ENCODE data around the gene ZNF579.
"Not testable (repeated sequence)": the region's sequence is repeated elsewhere in the genome, so short reads cannot be mapped to it uniquely, and the experiment has no call there.

The ZNF579 gene

DNA sequence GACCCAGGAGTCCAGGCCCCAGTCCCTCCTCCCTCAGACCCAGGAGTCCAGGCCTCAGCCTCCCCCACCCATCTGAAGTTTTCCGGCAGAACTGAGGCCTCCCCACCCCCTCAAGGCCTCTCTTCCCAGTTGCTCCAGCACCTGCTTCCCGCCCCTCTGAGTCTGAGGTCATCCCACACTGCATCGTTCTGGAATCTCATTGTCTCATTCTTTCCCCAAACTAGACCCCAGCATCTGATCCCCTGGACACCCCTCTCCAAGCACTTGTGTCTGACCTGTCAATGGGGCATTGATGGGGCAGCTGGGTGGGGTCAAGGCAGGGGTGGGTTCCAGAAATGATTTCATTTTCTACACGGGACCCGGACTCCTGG, 42.9 kb downstream of the ZNF579 start:
- TF ChIP-seq TAF1 (IDR thresholded peaks at IDR 0.05; ENCODE audit: low read depth, low read length) (no peak), POLR2AphosphoS5 (IDR thresholded peaks at IDR 0.05; ENCODE audit: low read depth, low read length) (no peak), POLR2A (IDR thresholded peaks at IDR 0.05; ENCODE audit: low read depth, low read length) (no peak), SPI1 (IDR thresholded peaks at IDR 0.05; ENCODE audit: low read depth, low read length) (no peak), PAX5 (IDR thresholded peaks at IDR 0.05; ENCODE audit: insufficient read depth, low read length, severe bottlenecking) (no peak), POU2F2 (IDR thresholded peaks at IDR 0.05; ENCODE audit: low read depth, low read length) (no peak)
- DNase-seq (ENCODE audit: insufficient read length, low spot score) (no peak), FAIRE-seq (no peak)

DNA sequence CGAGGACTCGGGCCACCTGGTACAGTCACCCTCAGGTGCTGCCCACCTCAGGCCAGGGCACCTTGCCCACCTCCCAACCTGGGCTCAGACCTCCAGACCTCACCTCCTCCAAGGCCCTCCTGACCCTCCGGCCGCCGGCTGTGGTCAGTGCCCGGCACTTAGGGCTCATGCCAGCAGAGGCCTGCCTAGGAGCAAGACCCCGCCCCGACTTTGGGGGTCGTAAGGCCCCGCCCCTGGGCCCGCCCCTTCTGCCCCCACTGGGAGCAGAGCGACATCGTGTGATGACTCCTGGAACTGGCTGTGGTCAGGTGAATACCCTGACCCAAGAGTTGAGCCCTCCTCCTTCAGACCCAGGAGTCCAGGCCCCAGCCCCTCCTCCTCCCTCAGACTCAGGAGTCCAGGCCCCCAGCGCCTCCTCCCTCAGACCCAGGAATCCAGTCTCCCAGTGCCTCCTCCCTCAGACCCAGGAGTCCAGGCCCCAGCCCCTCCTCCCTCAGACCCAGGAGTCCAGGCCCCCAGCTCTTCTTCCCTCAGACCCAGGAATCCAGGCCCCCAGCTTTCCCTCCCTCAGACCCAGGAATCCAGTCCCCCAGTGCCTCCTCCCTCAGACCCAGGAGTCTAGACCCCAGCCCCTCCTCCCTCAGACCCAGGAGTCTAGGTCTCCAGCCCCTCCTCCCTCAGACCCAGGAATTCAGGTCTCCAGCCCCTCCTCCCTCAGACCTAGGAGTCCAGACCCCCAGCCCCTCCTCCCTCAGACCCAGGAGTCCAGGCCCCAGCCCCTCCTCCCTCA, 43.5 kb downstream of the ZNF579 start, which contains the start of gene SBK2:
SBK2 (minus strand) TSS at position 183 of the 790 bp plus-strand sequence. CDS start 839 bp downstream, outside the sequence.
- TF ChIP-seq POLR2AphosphoS5 (IDR thresholded peaks at IDR 0.05; ENCODE audit: low read depth, low read length) (no peak), SPI1 (IDR thresholded peaks at IDR 0.05; ENCODE audit: low read depth, low read length) (no peak), TAF1 (IDR thresholded peaks at IDR 0.05; ENCODE audit: low read depth, low read length) (no peak), POU2F2 (IDR thresholded peaks at IDR 0.05; ENCODE audit: low read depth, low read length) (no peak), PAX5 (IDR thresholded peaks at IDR 0.05; ENCODE audit: insufficient read depth, low read length, severe bottlenecking) (no peak), POLR2A (IDR thresholded peaks at IDR 0.05; ENCODE audit: low read depth, low read length) (no peak)
- no peak for DNase-seq (ENCODE audit: insufficient read length, low spot score)
- FAIRE-seq: no peak

DNA sequence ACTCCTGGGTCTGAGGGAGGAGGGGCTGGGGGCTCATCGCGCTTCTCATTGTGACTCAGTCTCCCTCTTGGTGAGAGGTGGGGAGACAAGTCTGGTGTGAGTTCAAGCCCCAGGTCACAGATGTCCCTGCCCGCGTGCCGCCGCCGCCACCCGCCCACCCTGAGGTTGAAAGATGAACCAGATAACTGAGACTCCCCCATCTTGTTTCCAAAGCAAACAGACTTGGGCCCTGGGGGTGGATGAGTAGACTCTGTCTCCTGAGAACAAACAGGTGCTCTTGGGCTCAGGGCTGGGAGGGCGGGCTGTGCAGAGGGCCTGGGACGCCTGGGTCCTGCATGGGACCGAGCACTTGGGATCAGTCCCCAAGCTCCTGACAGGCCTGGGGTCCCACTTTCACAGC, 44.3 kb downstream of the ZNF579 start:
- no peak for DNase-seq (ENCODE audit: insufficient read length, low spot score)
- FAIRE-seq: no peak
- no peak for TF ChIP-seq POLR2A (IDR thresholded peaks at IDR 0.05; ENCODE audit: low read depth, low read length)
- no peak for TF ChIP-seq TAF1 (IDR thresholded peaks at IDR 0.05; ENCODE audit: low read depth, low read length)
- TF ChIP-seq POU2F2 (IDR thresholded peaks at IDR 0.05; ENCODE audit: low read depth, low read length): no peak
- no peak for TF ChIP-seq PAX5 (IDR thresholded peaks at IDR 0.05; ENCODE audit: insufficient read depth, low read length, severe bottlenecking)
- no peak for TF ChIP-seq POLR2AphosphoS5 (IDR thresholded peaks at IDR 0.05; ENCODE audit: low read depth, low read length)
- TF ChIP-seq SPI1 (IDR thresholded peaks at IDR 0.05; ENCODE audit: low read depth, low read length): no peak

DNA sequence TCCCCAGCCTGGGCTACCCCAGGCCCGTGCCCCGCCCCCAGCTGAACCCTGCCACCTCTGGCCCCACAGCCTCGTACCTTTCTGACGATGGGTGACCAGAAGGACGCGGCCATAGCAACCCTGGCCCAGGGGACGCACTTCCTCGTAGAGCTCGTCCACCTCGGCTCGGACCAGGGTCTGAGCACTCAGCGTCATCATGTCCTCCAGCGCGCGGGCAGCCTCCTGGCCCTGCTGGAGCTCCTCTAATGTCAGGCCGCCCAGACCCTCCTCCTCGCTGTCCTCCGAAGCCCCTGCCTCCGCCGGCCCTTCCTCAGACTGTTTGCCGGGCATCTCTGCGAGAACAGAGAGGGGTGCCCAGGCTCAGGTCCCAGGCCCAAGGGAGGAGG, 44.7 kb downstream of the ZNF579 start:
- no peak for FAIRE-seq
- TF ChIP-seq POU2F2 (IDR thresholded peaks at IDR 0.05; ENCODE audit: low read depth, low read length) (no peak), POLR2A (IDR thresholded peaks at IDR 0.05; ENCODE audit: low read depth, low read length) (no peak), TAF1 (IDR thresholded peaks at IDR 0.05; ENCODE audit: low read depth, low read length) (no peak), POLR2AphosphoS5 (IDR thresholded peaks at IDR 0.05; ENCODE audit: low read depth, low read length) (no peak), PAX5 (IDR thresholded peaks at IDR 0.05; ENCODE audit: insufficient read depth, low read length, severe bottlenecking) (no peak), SPI1 (IDR thresholded peaks at IDR 0.05; ENCODE audit: low read depth, low read length) (no peak)
- DNase-seq (ENCODE audit: insufficient read length, low spot score): no peak

DNA sequence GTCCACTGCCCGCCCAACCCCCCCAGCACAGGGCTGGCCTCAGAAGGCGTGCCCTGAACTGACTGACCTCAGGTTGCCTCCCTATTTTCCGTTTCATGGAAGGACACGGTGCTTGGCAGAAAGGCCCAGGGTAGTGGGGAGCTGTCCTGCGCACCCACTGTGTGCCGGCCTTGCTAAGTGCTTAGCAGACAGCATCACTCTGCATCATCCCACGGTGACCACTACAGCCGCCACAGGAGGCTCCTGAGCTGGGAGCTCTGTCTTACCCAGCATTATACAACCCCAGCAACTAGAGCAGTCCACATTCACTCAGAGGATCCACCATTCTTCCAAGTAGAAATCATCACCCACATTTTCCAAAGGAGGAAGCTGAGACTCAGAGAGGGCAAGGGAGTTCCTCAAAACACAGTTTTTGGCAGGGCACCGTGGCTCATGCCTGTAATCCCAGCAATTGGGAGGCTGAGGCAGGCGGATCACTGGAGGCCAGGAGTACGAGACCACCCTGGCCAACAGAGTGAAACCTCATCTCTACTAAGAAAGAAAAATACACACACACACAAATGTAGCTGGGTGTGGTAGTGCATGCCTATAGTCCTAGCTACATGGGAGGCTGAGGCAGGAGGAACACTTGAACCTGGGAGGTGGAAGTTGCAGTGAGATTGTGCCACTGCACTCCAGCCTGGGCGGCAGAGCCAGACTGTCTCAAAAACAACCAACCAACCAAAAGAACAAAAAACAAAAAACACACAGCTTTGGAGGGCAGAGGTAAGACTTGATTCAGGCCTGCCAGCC, 45.3 kb downstream of the ZNF579 start:
- no peak for TF ChIP-seq POU2F2 (IDR thresholded peaks at IDR 0.05; ENCODE audit: low read depth, low read length)
- DNase-seq (ENCODE audit: insufficient read length, low spot score) (no peak), FAIRE-seq (no peak)

DNA sequence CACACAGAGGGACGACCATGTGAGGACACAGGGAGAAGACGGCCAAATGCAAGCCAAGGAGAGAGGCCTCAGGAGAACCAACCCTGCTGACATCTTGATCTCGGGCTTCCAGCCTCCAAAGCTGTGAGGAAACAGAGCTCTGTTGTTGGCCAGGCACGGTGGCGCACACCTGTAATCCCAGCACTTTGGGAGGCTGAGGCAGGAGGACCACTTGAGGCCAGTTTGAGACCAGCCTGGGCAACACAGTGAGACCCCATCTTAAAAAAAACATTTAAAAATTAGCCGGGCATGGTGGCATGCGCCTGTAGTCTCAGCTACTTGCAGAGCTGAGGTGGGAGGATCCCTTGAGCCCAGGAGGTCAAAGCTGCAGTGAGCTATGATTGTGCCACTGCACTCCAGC, 46.4 kb downstream of the ZNF579 start:
- DNase-seq (ENCODE audit: insufficient read length, low spot score); FAIRE-seq: not testable (repeated sequence)

DNA sequence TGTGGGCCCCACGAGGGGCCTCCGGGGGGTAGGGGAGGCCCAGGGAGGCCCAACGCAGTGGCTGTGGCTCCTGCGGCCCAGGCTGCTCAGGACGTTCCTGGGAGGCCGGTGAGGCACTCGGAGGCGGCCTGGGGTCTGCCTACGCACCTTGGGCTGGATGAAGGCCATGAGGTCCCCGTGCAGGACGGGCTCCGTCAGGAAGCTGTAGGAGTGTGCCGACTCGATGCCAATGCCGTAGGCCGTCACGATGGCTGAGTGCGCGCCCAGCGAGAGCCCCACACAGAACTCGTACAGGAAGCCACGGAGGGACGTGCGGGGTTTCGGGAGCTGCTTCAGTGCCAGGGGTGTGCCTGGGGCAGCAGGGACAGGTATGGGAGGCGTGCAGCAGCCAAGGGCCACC, 49.7 kb downstream of the ZNF579 start:
- TF ChIP-seq POU2F2 (IDR thresholded peaks at IDR 0.05; ENCODE audit: low read depth, low read length): no peak
- no peak for TF ChIP-seq PAX5 (IDR thresholded peaks at IDR 0.05; ENCODE audit: insufficient read depth, low read length, severe bottlenecking)
- no peak for TF ChIP-seq POLR2AphosphoS5 (IDR thresholded peaks at IDR 0.05; ENCODE audit: low read depth, low read length)
- no peak for TF ChIP-seq TAF1 (IDR thresholded peaks at IDR 0.05; ENCODE audit: low read depth, low read length)
- TF ChIP-seq POLR2A (IDR thresholded peaks at IDR 0.05; ENCODE audit: low read depth, low read length): no peak
- TF ChIP-seq SPI1 (IDR thresholded peaks at IDR 0.05; ENCODE audit: low read depth, low read length): no peak
- DNase-seq (ENCODE audit: insufficient read length, low spot score) (no peak), FAIRE-seq (no peak)

DNA sequence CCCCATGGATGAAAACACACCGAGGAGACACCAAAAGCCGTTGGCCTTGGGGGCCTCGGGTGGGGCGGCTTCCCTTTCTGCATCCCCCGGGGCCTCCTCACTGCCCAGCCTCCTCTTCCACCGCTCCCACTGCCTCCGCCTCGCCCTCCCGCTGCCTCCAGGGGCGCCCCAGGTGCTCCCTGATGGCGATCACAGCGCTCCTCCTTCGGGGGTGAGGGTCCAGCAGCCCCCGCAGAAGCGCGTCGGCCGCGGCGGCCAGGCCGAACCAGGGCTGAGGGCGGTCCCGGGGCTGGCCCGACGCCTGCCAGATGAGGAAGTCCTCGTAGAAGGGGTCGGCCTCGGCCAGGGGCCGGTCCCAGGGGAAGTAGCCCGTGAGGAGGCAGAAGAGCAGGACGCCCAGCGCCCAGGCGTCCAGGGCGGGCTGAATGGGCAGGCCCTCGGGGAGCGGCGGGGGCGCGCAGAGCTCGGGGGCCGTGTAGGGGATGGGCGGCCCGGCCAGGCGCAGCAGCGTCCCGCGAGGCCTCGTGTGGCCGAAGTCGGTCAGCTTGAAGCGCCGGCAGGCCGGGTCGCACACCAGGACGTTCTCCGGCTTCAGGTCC, 50.9 kb downstream of the ZNF579 start:
- DNase-seq (ENCODE audit: insufficient read length, low spot score) (no peak), FAIRE-seq (no peak)
- TF ChIP-seq POLR2AphosphoS5 (IDR thresholded peaks at IDR 0.05; ENCODE audit: low read depth, low read length) (no peak), POLR2A (IDR thresholded peaks at IDR 0.05; ENCODE audit: low read depth, low read length) (no peak), PAX5 (IDR thresholded peaks at IDR 0.05; ENCODE audit: insufficient read depth, low read length, severe bottlenecking) (no peak), SPI1 (IDR thresholded peaks at IDR 0.05; ENCODE audit: low read depth, low read length) (no peak), POU2F2 (IDR thresholded peaks at IDR 0.05; ENCODE audit: low read depth, low read length) (no peak), TAF1 (IDR thresholded peaks at IDR 0.05; ENCODE audit: low read depth, low read length) (no peak)

DNA sequence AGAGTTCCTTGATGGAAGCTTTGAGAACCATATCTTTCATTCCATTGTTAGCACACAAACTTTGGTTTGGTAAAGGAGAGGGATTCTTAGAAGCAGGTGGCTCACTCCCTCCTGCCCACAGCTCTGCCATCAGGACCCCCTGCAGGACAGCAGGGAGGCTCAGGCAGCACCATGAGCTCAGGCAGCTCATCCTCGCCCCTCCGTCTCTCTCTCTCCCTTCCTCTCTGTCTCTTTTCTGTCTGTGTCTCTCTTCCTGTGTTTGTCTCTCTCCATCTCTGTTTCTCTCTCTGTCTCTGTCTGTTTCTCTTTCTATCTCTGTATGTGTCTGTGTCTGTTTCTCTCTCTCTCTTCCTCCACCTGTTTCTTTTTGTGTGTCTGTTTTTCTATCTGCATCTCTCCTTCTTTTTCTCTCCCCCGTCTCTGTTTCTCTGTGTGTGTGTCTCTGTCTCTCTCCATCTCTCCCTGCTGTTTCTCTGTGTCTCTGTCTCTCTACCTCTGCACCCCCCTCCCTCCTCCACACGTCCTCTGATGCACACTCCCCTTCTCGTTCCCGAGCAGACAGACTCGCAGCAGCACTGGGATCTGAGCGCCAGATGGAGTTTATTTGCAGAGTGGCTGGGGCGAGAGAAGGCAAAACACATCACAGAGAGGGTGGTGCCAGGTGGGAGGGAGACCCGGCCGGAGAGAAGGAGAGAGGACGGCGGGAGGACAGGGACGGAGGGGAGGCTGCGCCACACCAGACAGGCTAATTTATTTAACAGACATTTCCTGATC, 52.4 kb downstream of the ZNF579 start:
- no peak for DNase-seq (ENCODE audit: insufficient read length, low spot score)
- TF ChIP-seq PAX5 (IDR thresholded peaks at IDR 0.05; ENCODE audit: insufficient read depth, low read length, severe bottlenecking) (no peak), TAF1 (IDR thresholded peaks at IDR 0.05; ENCODE audit: low read depth, low read length) (no peak), SPI1 (IDR thresholded peaks at IDR 0.05; ENCODE audit: low read depth, low read length) (no peak)
- FAIRE-seq: no peak
